ENCODE data around the gene CALD1.

Gene CALD1

GRCh38 chr7:134870156-134870555 lies 90.7 kb downstream of the CALD1 start:
- Histone ChIP-seq H3K4me3 (ENCODE audit: low read depth in 1 of 2, low read length in 2 of 2) (no peak overlapping the region), H3K9ac (ENCODE audit: low read depth in 1 of 2, low read length in 2 of 2) (no peak overlapping the region), H3K9me3 (ENCODE audit: control insufficient read depth in 1 of 2, low read length in 2 of 2) (no peaks in the 10 kb centered on the region), H3K4me1 (ENCODE audit: control insufficient read depth in 1 of 2, insufficient read depth in 2 of 2, low read length in 2 of 2) (peaks cover 3 to 5% of the 10 kb centered on the region in 2 donors), H3K36me3 (ENCODE audit: control insufficient read depth in 1 of 2, insufficient read depth in 2 of 2, low read length in 2 of 2) (no peaks in the 10 kb centered on the region), H3K27ac (ENCODE audit: low read depth, low read length) (no peak overlapping the region), H3K27me3 (ENCODE audit: control insufficient read depth in 1 of 2, insufficient read depth in 2 of 2, low read length in 2 of 2) (no peaks in the 10 kb centered on the region)

GRCh38 chr7:134870781-134871180 lies 91.3 kb downstream of the CALD1 start:
- no peaks in the 10 kb centered on the region for H3K4me1 ChIP-seq (ENCODE audit: control insufficient read depth in 1 of 2, insufficient read depth in 2 of 2, low read length in 2 of 2)
- no peak overlapping the region for H3K27ac ChIP-seq (ENCODE audit: low read depth, low read length)
- no peaks in the 10 kb centered on the region for H3K36me3 ChIP-seq (ENCODE audit: control insufficient read depth in 1 of 2, insufficient read depth in 2 of 2, low read length in 2 of 2)
- H3K27me3 ChIP-seq (ENCODE audit: control insufficient read depth in 1 of 2, insufficient read depth in 2 of 2, low read length in 2 of 2), result no peaks in the 10 kb centered on the region
- H3K4me3 ChIP-seq (ENCODE audit: low read depth in 1 of 2, low read length in 2 of 2), result no peak overlapping the region
- H3K9ac ChIP-seq (ENCODE audit: low read depth in 1 of 2, low read length in 2 of 2), result no peak overlapping the region
- H3K9me3 ChIP-seq (ENCODE audit: control insufficient read depth in 1 of 2, low read length in 2 of 2), result no peaks in the 10 kb centered on the region

GRCh38 chr7:134873253-134873652 lies 93.8 kb downstream of the CALD1 start:
- no peaks in the 10 kb centered on the region for H3K27me3 ChIP-seq (ENCODE audit: control insufficient read depth in 1 of 2, insufficient read depth in 2 of 2, low read length in 2 of 2)
- H3K9ac ChIP-seq (ENCODE audit: low read depth in 1 of 2, low read length in 2 of 2), result no peak overlapping the region
- no peaks in the 10 kb centered on the region for H3K9me3 ChIP-seq (ENCODE audit: control insufficient read depth in 1 of 2, low read length in 2 of 2)
- peak overlapping the region; percentile 7 for H3K27ac ChIP-seq (ENCODE audit: low read depth, low read length)
- H3K4me3 ChIP-seq (ENCODE audit: low read depth in 1 of 2, low read length in 2 of 2), result no peak overlapping the region
- H3K36me3 ChIP-seq (ENCODE audit: control insufficient read depth in 1 of 2, insufficient read depth in 2 of 2, low read length in 2 of 2), result no peaks in the 10 kb centered on the region
- no peaks in the 10 kb centered on the region for H3K4me1 ChIP-seq (ENCODE audit: control insufficient read depth in 1 of 2, insufficient read depth in 2 of 2, low read length in 2 of 2)

- no peaks in the 10 kb centered on the region for H3K4me1 ChIP-seq (ENCODE audit: control insufficient read depth in 1 of 2, insufficient read depth in 2 of 2, low read length in 2 of 2)
- no peak overlapping the region for H3K4me3 ChIP-seq (ENCODE audit: low read depth in 1 of 2, low read length in 2 of 2)
- no peak overlapping the region for H3K27ac ChIP-seq (ENCODE audit: low read depth, low read length)
Measured at GRCh38 chr7:134874407-134874806, 95.0 kb downstream of the CALD1 start.

GRCh38 chr7:134875867-134876266 lies 96.4 kb downstream of the CALD1 start:
- Histone ChIP-seq H3K36me3 (ENCODE audit: control insufficient read depth in 1 of 2, insufficient read depth in 2 of 2, low read length in 2 of 2) (no peaks in the 10 kb centered on the region), H3K4me1 (ENCODE audit: control insufficient read depth in 1 of 2, insufficient read depth in 2 of 2, low read length in 2 of 2) (no peaks in the 10 kb centered on the region), H3K9me3 (ENCODE audit: control insufficient read depth in 1 of 2, low read length in 2 of 2) (no peaks in the 10 kb centered on the region), H3K27me3 (ENCODE audit: control insufficient read depth in 1 of 2, insufficient read depth in 2 of 2, low read length in 2 of 2) (no peaks in the 10 kb centered on the region), H3K27ac (ENCODE audit: low read depth, low read length) (no peak overlapping the region), H3K9ac (ENCODE audit: low read depth in 1 of 2, low read length in 2 of 2) (no peak overlapping the region), H3K4me3 (ENCODE audit: low read depth in 1 of 2, low read length in 2 of 2) (no peak overlapping the region)

More at GRCh38 chr7:134874407-134874806, 95.0 kb downstream of the CALD1 start:
- Histone ChIP-seq H3K9ac (ENCODE audit: low read depth in 1 of 2, low read length in 2 of 2) (no peak overlapping the region), H3K9me3 (ENCODE audit: control insufficient read depth in 1 of 2, low read length in 2 of 2) (no peaks in the 10 kb centered on the region), H3K36me3 (ENCODE audit: control insufficient read depth in 1 of 2, insufficient read depth in 2 of 2, low read length in 2 of 2) (no peaks in the 10 kb centered on the region), H3K27me3 (ENCODE audit: control insufficient read depth in 1 of 2, insufficient read depth in 2 of 2, low read length in 2 of 2) (no peaks in the 10 kb centered on the region)

- no peaks in the 10 kb centered on the region for H3K9me3 ChIP-seq (ENCODE audit: control insufficient read depth in 1 of 2, low read length in 2 of 2)
- H3K4me1 ChIP-seq (ENCODE audit: control insufficient read depth in 1 of 2, insufficient read depth in 2 of 2, low read length in 2 of 2), result no peaks in the 10 kb centered on the region
- H3K27me3 ChIP-seq (ENCODE audit: control insufficient read depth in 1 of 2, insufficient read depth in 2 of 2, low read length in 2 of 2), result no peaks in the 10 kb centered on the region
- H3K4me3 ChIP-seq (ENCODE audit: low read depth in 1 of 2, low read length in 2 of 2), result no peak overlapping the region
- no peak overlapping the region for H3K27ac ChIP-seq (ENCODE audit: low read depth, low read length)
- no peaks in the 10 kb centered on the region for H3K36me3 ChIP-seq (ENCODE audit: control insufficient read depth in 1 of 2, insufficient read depth in 2 of 2, low read length in 2 of 2)
- no peak overlapping the region for H3K9ac ChIP-seq (ENCODE audit: low read depth in 1 of 2, low read length in 2 of 2)
Measured at GRCh38 chr7:134878746-134879357, 99.4 kb downstream of the CALD1 start.

GRCh38 chr7:134879815-134880475 lies 100.5 kb downstream of the CALD1 start:
- Histone ChIP-seq H3K27ac (ENCODE audit: low read depth, low read length) (no peak overlapping the region), H3K27me3 (ENCODE audit: control insufficient read depth in 1 of 2, insufficient read depth in 2 of 2, low read length in 2 of 2) (no peaks in the 10 kb centered on the region), H3K9ac (ENCODE audit: low read depth in 1 of 2, low read length in 2 of 2) (no peak overlapping the region), H3K4me3 (ENCODE audit: low read depth in 1 of 2, low read length in 2 of 2) (no peak overlapping the region), H3K9me3 (ENCODE audit: control insufficient read depth in 1 of 2, low read length in 2 of 2) (no peaks in the 10 kb centered on the region), H3K36me3 (ENCODE audit: control insufficient read depth in 1 of 2, insufficient read depth in 2 of 2, low read length in 2 of 2) (no peaks in the 10 kb centered on the region), H3K4me1 (ENCODE audit: control insufficient read depth in 1 of 2, insufficient read depth in 2 of 2, low read length in 2 of 2) (no peaks in the 10 kb centered on the region)

GRCh38 chr7:134882481-134882880 lies 103.0 kb downstream of the CALD1 start:
- Histone ChIP-seq H3K9ac (ENCODE audit: low read depth in 1 of 2, low read length in 2 of 2) (no peak overlapping the region), H3K36me3 (ENCODE audit: control insufficient read depth in 1 of 2, insufficient read depth in 2 of 2, low read length in 2 of 2) (no peaks in the 10 kb centered on the region), H3K27ac (ENCODE audit: low read depth, low read length) (no peak overlapping the region), H3K27me3 (ENCODE audit: control insufficient read depth in 1 of 2, insufficient read depth in 2 of 2, low read length in 2 of 2) (no peaks in the 10 kb centered on the region), H3K4me3 (ENCODE audit: low read depth in 1 of 2, low read length in 2 of 2) (no peak overlapping the region), H3K9me3 (ENCODE audit: control insufficient read depth in 1 of 2, low read length in 2 of 2) (no peaks in the 10 kb centered on the region), H3K4me1 (ENCODE audit: control insufficient read depth in 1 of 2, insufficient read depth in 2 of 2, low read length in 2 of 2) (peaks cover 0 to 11% of the 10 kb centered on the region in 2 donors)

GRCh38 chr7:134885967-134886352 lies 106.5 kb downstream of the CALD1 start:
- Histone ChIP-seq H3K4me3 (ENCODE audit: low read depth in 1 of 2, low read length in 2 of 2) (no peak overlapping the region), H3K36me3 (ENCODE audit: control insufficient read depth in 1 of 2, insufficient read depth in 2 of 2, low read length in 2 of 2) (no peaks in the 10 kb centered on the region), H3K9ac (ENCODE audit: low read depth in 1 of 2, low read length in 2 of 2) (no peak overlapping the region), H3K27me3 (ENCODE audit: control insufficient read depth in 1 of 2, insufficient read depth in 2 of 2, low read length in 2 of 2) (peaks cover 0 to 3% of the 10 kb centered on the region in 2 donors), H3K4me1 (ENCODE audit: control insufficient read depth in 1 of 2, insufficient read depth in 2 of 2, low read length in 2 of 2) (peaks cover 2 to 16% of the 10 kb centered on the region in 2 donors), H3K27ac (ENCODE audit: low read depth, low read length) (no peak overlapping the region), H3K9me3 (ENCODE audit: control insufficient read depth in 1 of 2, low read length in 2 of 2) (no peaks in the 10 kb centered on the region)

GRCh38 chr7:134886353-134887057 lies 107.1 kb downstream of the CALD1 start:
- H3K36me3 ChIP-seq (ENCODE audit: control insufficient read depth in 1 of 2, insufficient read depth in 2 of 2, low read length in 2 of 2), result no peaks in the 10 kb centered on the region
- peak overlapping the region; percentile 22 for H3K27ac ChIP-seq (ENCODE audit: low read depth, low read length)
- H3K9me3 ChIP-seq (ENCODE audit: control insufficient read depth in 1 of 2, low read length in 2 of 2), result no peaks in the 10 kb centered on the region
- peaks cover 0 to 3% of the 10 kb centered on the region in 2 donors for H3K27me3 ChIP-seq (ENCODE audit: control insufficient read depth in 1 of 2, insufficient read depth in 2 of 2, low read length in 2 of 2)
- peaks cover 2 to 21% of the 10 kb centered on the region in 2 donors for H3K4me1 ChIP-seq (ENCODE audit: control insufficient read depth in 1 of 2, insufficient read depth in 2 of 2, low read length in 2 of 2)
- H3K9ac ChIP-seq (ENCODE audit: low read depth in 1 of 2, low read length in 2 of 2), result no peak overlapping the region
- no peak overlapping the region for H3K4me3 ChIP-seq (ENCODE audit: low read depth in 1 of 2, low read length in 2 of 2)

All from duodenal mucosa (tissue), 2 donors.